Ectodermal cell (in vitro differentiated cells): ENCODE measurements around the gene RAPGEF3.

Experiments
- H3K27ac ChIP-seq: 2 replicates; pipeline ENCODE4 v1.7.0; 2013; ENCODE audit warnings: mild to moderate bottlenecking, low read depth, low read length; ENCODE audit not compliant: insufficient read depth, poor library complexity, severe bottlenecking
- H3K27me3 ChIP-seq: 2 replicates; pipeline ENCODE4 v1.7.0; 2013; ENCODE audit warnings: mild to moderate bottlenecking, low read length; ENCODE audit not compliant: insufficient read depth, control insufficient read depth, poor library complexity, severe bottlenecking
- H3K36me3 ChIP-seq: one replicate; pipeline ENCODE4 v1.7.0; 2013; ENCODE audit warnings: low read length; ENCODE audit not compliant: control insufficient read depth, insufficient read depth
- H3K4me1 ChIP-seq: one replicate; pipeline ENCODE4 v1.7.0; 2013; ENCODE audit warnings: low read length; ENCODE audit not compliant: control insufficient read depth, insufficient read depth
- H3K4me3 ChIP-seq: 2 replicates; pipeline ENCODE4 v1.7.0; 2013; ENCODE audit warnings: low read depth, low read length, control low read depth; ENCODE audit not compliant: insufficient read depth
- H3K9me3 ChIP-seq: 2 replicates; pipeline ENCODE4 v1.7.0; 2013; ENCODE audit warnings: mild to moderate bottlenecking, low read length, moderate library complexity; ENCODE audit not compliant: control insufficient read depth
- WGBS, 2 experiments: methylation state at CpG; one replicate each; pipeline ENCODE4 v1.1.7; 2013; ENCODE audit warnings: missing lambda C conversion rate in 2 of 2; 5-methylcytosine and 5-hydroxymethylcytosine counted together

The RAPGEF3 gene

GRCh38 chr12:47747596-47748506 lies 10.8 kb downstream of the RAPGEF3 start:
- Histone ChIP-seq H3K4me1 (peaks cover 5% of the 10 kb centered on the region), H3K27me3 (no peaks in the 10 kb centered on the region), H3K4me3 (no peak overlapping the region), H3K27ac (no peak overlapping the region), H3K9me3 (no peaks in the 10 kb centered on the region), H3K36me3 (no peaks in the 10 kb centered on the region)
- WGBS, 2 experiments, result 88 to 94% methylated on average over 14 of the region's 14 CpGs

DNA sequence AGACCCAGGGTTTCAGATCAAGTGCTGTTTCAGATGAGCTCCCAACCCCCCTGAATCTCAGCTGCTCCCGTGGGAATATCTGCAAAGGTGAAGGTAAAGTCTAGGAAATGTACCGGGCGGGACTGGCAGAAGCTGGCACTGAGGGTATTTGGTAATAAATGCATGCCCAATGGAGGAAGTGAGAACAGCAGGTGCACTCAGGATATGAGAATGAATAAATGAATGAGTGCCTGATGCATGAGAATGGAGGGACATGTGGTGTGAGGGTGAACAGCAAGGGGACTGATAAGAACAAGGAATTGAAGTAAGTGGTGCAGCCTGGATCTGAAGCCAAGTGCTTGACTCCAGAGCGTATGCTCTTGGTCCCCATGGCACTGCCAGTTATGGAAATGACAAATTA lies 11.6 kb downstream of the RAPGEF3 start:
- Histone ChIP-seq H3K27ac (no peak overlapping the region), H3K4me1 (peaks cover 5% of the 10 kb centered on the region), H3K4me3 (no peak overlapping the region), H3K9me3 (no peaks in the 10 kb centered on the region), H3K36me3 (no peaks in the 10 kb centered on the region), H3K27me3 (no peaks in the 10 kb centered on the region)
- WGBS, 2 experiments, result 92 to 94% methylated on average over 4 of the region's 4 CpGs

DNA sequence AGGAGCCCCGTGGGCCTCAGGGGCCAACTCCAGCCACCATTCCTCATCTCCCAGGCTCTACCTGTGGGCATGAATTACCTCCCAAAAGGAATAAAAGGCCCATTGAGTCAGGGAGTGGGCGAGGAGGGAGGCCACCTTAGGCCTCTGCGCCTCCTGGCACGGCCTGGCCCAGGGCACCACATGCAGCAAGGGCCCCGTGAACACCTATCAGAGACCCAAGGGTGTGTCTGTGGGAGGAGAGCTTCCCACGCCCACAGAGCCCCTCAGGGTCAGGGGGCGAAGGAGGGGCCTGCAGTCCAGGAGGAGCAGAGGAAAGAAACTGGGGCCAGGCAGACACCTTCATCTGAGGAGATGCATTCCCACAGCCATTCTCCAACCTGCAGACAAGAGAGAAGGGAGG lies 12.2 kb downstream of the RAPGEF3 start:
- Histone ChIP-seq H3K36me3 (no peaks in the 10 kb centered on the region), H3K4me1 (peaks cover 5% of the 10 kb centered on the region), H3K4me3 (no peak overlapping the region), H3K9me3 (no peaks in the 10 kb centered on the region), H3K27ac (no peak overlapping the region), H3K27me3 (no peaks in the 10 kb centered on the region)
- 91 to 93% methylated on average over 7 of the region's 7 CpGs for WGBS, 2 experiments

GRCh38 chr12:47746073-47746472 lies 12.6 kb downstream of the RAPGEF3 start:
- no peaks in the 10 kb centered on the region for H3K27me3 ChIP-seq
- 90 to 96% methylated on average over 5 of the region's 5 CpGs for WGBS, 2 experiments
- no peaks in the 10 kb centered on the region for H3K36me3 ChIP-seq
- H3K27ac ChIP-seq, result no peak overlapping the region
- H3K4me1 ChIP-seq, result peaks cover 6% of the 10 kb centered on the region
- no peaks in the 10 kb centered on the region for H3K9me3 ChIP-seq
- H3K4me3 ChIP-seq, result no peak overlapping the region

DNA sequence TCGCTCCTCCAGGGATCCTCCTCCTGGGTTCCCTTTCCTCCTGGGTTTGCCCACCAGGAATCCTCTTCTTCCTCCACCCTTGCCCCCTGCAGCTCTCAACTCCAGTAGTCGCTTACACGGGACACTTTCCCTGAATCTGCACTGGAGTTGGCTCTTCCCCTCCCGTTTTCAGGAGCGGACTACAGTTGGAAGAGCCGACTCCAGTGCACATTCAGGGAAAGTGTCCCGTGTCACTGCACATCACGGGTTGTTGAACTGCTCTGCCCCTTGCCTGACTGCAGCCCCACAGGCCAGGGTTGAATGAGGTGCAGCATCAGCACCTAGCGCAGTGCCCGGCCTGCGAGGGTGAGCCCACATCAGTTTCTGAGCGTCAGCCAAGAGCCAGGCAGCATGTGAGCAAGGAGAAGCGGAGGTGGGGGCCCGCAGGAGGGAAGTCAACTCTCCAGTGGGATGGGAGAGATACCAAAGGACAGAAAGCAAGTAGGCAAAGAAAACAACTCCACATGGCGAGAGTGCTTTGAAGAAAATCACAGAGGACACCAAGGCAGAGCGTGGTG lies 13.1 kb downstream of the RAPGEF3 start:
- Histone ChIP-seq H3K4me3 (no peak overlapping the region), H3K27me3 (no peaks in the 10 kb centered on the region), H3K27ac (no peak overlapping the region), H3K36me3 (no peaks in the 10 kb centered on the region), H3K9me3 (no peaks in the 10 kb centered on the region), H3K4me1 (peaks cover 11% of the 10 kb centered on the region)
- WGBS, 2 experiments, result 89 to 90% methylated on average over 16 of the region's 16 CpGs

DNA sequence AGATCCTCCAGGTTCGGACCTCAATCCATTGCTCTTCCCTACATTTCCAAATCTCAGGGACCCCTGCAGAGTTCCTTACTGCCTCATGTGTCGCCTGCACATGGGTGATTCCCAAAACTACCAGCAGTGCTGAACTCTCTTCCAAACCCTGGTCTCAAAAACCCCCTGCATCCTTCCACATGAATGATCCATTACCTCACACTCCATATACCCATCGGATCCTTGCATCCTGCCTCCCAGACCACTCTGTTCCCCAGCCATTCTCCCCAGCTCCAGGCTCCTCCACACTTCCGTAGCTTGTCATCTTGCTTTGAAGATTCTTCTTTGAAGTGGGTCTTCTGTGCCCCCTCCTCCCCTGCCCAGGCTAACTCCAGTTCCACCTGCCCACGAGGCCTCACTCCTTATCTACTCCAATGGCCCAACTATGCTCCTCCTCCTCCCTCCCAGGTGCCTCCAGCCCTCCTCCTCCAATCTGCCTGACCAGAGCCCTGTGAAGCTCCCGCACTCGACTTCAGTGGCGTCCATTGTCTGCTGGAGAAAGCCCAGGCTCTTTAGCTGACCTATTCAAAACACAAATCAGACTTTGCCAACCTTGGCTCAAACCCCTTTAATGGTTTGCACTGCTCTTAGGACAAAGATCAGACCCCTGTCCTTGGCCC lies 13.8 kb downstream of the RAPGEF3 start:
- Histone ChIP-seq H3K9me3 (no peaks in the 10 kb centered on the region), H3K36me3 (no peaks in the 10 kb centered on the region), H3K27me3 (no peaks in the 10 kb centered on the region), H3K27ac (no peak overlapping the region), H3K4me3 (no peak overlapping the region), H3K4me1 (peaks cover 15% of the 10 kb centered on the region)
- whole genome bisulfite sequencing, 2 experiments, result 77 to 79% methylated on average over 8 of the region's 8 CpGs

GRCh38 chr12:47744005-47744651 lies 14.6 kb downstream of the RAPGEF3 start:
- Histone ChIP-seq H3K4me3 (no peak overlapping the region), H3K9me3 (no peaks in the 10 kb centered on the region), H3K4me1 (peaks cover 15% of the 10 kb centered on the region), H3K36me3 (no peaks in the 10 kb centered on the region), H3K27ac (no peak overlapping the region), H3K27me3 (no peaks in the 10 kb centered on the region)
- WGBS, 2 experiments, result 48 to 55% methylated on average over 10 of the region's 10 CpGs

- H3K27me3 ChIP-seq, result no peaks in the 10 kb centered on the region
- no peaks in the 10 kb centered on the region for H3K36me3 ChIP-seq
- WGBS, 2 experiments, result 89 to 92% methylated on average over 9 of the region's 9 CpGs
- H3K4me3 ChIP-seq, result no peak overlapping the region
- H3K9me3 ChIP-seq, result no peaks in the 10 kb centered on the region
- no peak overlapping the region for H3K27ac ChIP-seq
- peaks cover 15% of the 10 kb centered on the region for H3K4me1 ChIP-seq
These were observed 15.3 kb downstream of the RAPGEF3 start for GRCh38 chr12:47743311-47743860.

- peaks cover 15% of the 10 kb centered on the region for H3K4me1 ChIP-seq
- H3K36me3 ChIP-seq, result no peaks in the 10 kb centered on the region
- H3K4me3 ChIP-seq, result no peak overlapping the region
- 73 to 74% methylated on average over 7 of the region's 7 CpGs for WGBS, 2 experiments
- H3K9me3 ChIP-seq, result no peaks in the 10 kb centered on the region
- H3K27ac ChIP-seq, result no peak overlapping the region
- H3K27me3 ChIP-seq, result no peaks in the 10 kb centered on the region
These were observed 16.3 kb downstream of the RAPGEF3 start for GRCh38 chr12:47742253-47742825.
